Tibial nerve (tissue), 4 donors: Measurements from ENCODE around the gene DCLK2. TPM values are rescaled to one million over a fixed set of nuclear protein-coding genes. Genes with fewer than 3 reads are reported as not detected.

ENCODE experiments used
- DNase-seq, 2 donors: peaks; one replicate each; pipeline ENCODE4 v3.0.0-alpha.2; 2019; ENCODE audit warnings: low spot score in 2 of 2
- H3K27ac ChIP-seq, 4 donors: fragments of 200-600 bp; sonication (generic) in 3 of 4; one replicate each; pipeline ENCODE4 v1.5.1; 2017 to 2019; ENCODE audit warnings: mild to moderate bottlenecking in 1 of 4
- H3K27me3 ChIP-seq, 2 donors: fragments of 200-600 bp; sonication (generic) in 1 of 2; one replicate each; pipeline versions ENCODE4 v1.5.1 to v1.6.0; 2017 to 2019
- H3K36me3 ChIP-seq, 3 donors: fragments of 200-600 bp; sonication (generic); one replicate each; pipeline ENCODE4 v1.5.1; 2018 to 2019
- H3K4me1 ChIP-seq, 4 donors: fragments of 200-600 bp; sonication (generic) in 3 of 4; one replicate each; pipeline ENCODE4 v1.5.1; 2017 to 2019
- H3K4me3 ChIP-seq, 4 donors: fragments of 200-600 bp; sonication (generic) in 3 of 4; one replicate each; pipeline ENCODE4 v1.5.1; 2017 to 2019; ENCODE audit warnings: mild to moderate bottlenecking in 1 of 4, moderate library complexity in 1 of 4
- H3K9me3 ChIP-seq, 4 donors: fragments of 200-600 bp; sonication (generic) in 3 of 4; one replicate each; pipeline ENCODE4 v1.5.1; 2017 to 2019
- CTCF ChIP-seq, 5 experiments: fragments of 200-600 bp in 3 of 5; fragments of 450-650 bp in 2 of 5; sonication (generic) in 3 of 5; IDR thresholded peaks; one replicate each; pipeline ENCODE4 v1.5.1; 2016 to 2019; ENCODE audit warnings: antibody characterized with exemption in 5 of 5, mild to moderate bottlenecking in 3 of 5, moderate library complexity in 2 of 5
- EP300 ChIP-seq, 2 donors: sonication (generic); formaldehyde crosslinking; IDR thresholded peaks; one replicate each; pipeline ENCODE4 v1.6.1; 2017; ENCODE audit warnings: antibody characterized with exemption in 2 of 2, mild to moderate bottlenecking in 1 of 2
- POLR2A ChIP-seq, 2 donors: fragments of 450-650 bp; IDR thresholded peaks; one replicate each; pipeline ENCODE4 v1.6.1; 2017; ENCODE audit warnings: antibody characterized with exemption in 2 of 2, mild to moderate bottlenecking in 2 of 2, moderate library complexity in 2 of 2
- WGBS, 2 donors: methylation state at CpG; one replicate each; pipeline ENCODE4 v1.1.5; 2018; 5-methylcytosine and 5-hydroxymethylcytosine counted together
- total RNA-seq, 4 donors: library from RNA; depleted of rRNA; stranded (reverse); fragments of >200 nt; gene quantifications; one replicate each; pipeline ENCODE4 v1.1.0, GENCODE V29; 2016

DCLK2 gene
- total RNA-seq, 4 donors from 2014 or later = 9.8 to 15.6 (median 10.7) TPM

- no peak for DNase-seq
- TF ChIP-seq EP300 (IDR thresholded peaks at IDR 0.05) (no peak), CTCF (IDR thresholded peaks at IDR 0.05) (no peak), POLR2A (IDR thresholded peaks at IDR 0.05) (no peak)
- Histone ChIP-seq H3K36me3 (peaks cover 0 to 11% (median 0%) of the 10 kb centered on the region in 3 donors), H3K27me3 (no peaks in the 10 kb centered on the region), H3K4me1 (peaks cover 0 to 19% (median 3%) of the 10 kb centered on the region in 4 donors), H3K9me3 (peaks cover 0 to 24% (median 1%) of the 10 kb centered on the region in 4 donors), H3K27ac (no peak overlapping the region), H3K4me3 (no peak overlapping the region)
- WGBS, 2 donors = 86 to 90% methylated on average over 1 of the region's 1 CpG
These were observed 41.2 kb downstream of the DCLK2 start for GRCh38 chr4:150119492-150119891.

DNA sequence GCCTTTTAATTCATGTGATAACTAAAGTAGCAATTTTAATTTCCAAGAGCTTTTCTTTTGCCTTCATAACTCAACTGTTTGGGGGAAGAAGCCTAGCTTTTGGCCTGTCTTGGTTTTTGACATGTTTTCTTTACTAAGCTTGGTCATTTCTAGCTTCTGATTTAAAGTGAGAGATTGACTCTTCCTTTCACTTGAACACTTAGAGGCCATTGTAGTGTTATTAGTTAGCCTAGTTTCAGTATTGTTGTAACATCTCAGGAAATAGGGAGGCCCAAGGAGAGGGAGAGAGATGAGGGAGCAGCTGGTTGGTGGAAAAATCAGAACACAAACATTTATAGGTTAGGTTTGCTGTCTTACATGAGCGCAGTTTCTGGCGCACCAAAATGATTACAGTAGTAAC lies 44.8 kb downstream of the DCLK2 start:
- H3K27ac ChIP-seq = no peak overlapping the region
- DNase-seq = no peak

DNA sequence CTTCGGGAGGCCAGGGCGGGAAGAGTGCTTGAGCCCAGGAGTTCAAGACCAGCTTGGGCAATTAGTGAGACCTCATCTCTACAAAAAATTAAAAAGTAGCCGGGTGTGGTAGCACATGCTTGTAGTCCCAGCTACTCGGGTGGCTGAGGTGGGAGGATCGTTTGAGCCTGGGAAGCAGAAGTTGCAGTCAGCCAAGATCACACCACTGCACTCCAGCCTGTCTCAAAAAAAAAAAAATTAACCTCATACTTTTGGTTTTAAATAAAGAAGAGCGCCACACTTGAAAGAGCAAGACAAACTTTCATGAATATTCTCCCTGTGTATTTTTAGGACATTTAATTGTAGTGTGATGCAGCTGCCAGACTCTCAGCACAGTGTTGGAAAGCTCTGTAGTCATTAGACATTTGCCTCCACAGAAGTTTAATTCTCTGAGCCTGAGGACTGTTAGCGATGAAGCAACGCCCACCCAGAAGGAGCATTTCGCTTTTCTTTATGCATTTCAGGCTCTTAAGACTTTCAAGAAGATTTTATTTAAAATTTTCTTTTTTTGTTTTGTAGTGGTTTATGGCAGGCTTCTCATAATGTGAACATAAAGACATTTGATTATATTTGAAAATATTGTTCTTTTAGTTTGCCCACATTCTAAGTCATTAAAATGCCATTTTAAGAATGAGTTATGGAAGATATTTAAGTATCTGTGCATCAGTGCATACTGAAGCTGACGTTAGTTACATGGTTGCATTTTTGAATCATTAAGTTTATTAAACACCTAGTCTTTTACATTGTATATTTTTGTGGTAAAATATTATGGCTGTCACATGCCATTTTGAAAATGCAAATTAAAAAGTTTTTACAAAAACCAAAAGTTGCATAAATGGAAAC lies 45.8 kb downstream of the DCLK2 start:
- 78 to 80% methylated on average over 10 of the region's 10 CpGs for WGBS, 2 donors
- Histone ChIP-seq H3K36me3 (peaks cover 0 to 11% (median 0%) of the 10 kb centered on the region in 3 donors), H3K27me3 (no peaks in the 10 kb centered on the region), H3K4me3 (no peak overlapping the region), H3K27ac (no peak overlapping the region), H3K9me3 (peaks cover 0 to 14% (median 0%) of the 10 kb centered on the region in 4 donors), H3K4me1 (peaks cover 0 to 24% (median 3%) of the 10 kb centered on the region in 4 donors)
- no peak for TF ChIP-seq EP300 (IDR thresholded peaks at IDR 0.05)
- no peak for TF ChIP-seq CTCF (IDR thresholded peaks at IDR 0.05)
- no peak for TF ChIP-seq POLR2A (IDR thresholded peaks at IDR 0.05)
- no peak for DNase-seq

More for the DNA sequence above, 44.8 kb downstream of the DCLK2 start:
- Histone ChIP-seq H3K4me1 (peaks cover 0 to 25% (median 3%) of the 10 kb centered on the region in 4 donors), H3K27me3 (no peaks in the 10 kb centered on the region), H3K36me3 (peaks cover 0 to 11% (median 0%) of the 10 kb centered on the region in 3 donors), H3K9me3 (peaks cover 0 to 14% (median 0%) of the 10 kb centered on the region in 4 donors), H3K4me3 (no peak overlapping the region)
- 67 to 70% methylated on average over 2 of the region's 2 CpGs for WGBS, 2 donors
- TF ChIP-seq POLR2A (IDR thresholded peaks at IDR 0.05) = no peak
- no peak for TF ChIP-seq CTCF (IDR thresholded peaks at IDR 0.05)
- no peak for TF ChIP-seq EP300 (IDR thresholded peaks at IDR 0.05)

- H3K9me3 ChIP-seq = peaks cover 0 to 11% (median 0%) of the 10 kb centered on the region in 4 donors
- peak in 1 of 2 donors; percentile 29 for TF ChIP-seq EP300 (IDR thresholded peaks at IDR 0.05)
- TF ChIP-seq CTCF (IDR thresholded peaks at IDR 0.05) = no peak
- no peaks in the 10 kb centered on the region for H3K27me3 ChIP-seq
- H3K4me1 ChIP-seq = peaks cover 0 to 13% (median 0%) of the 10 kb centered on the region in 4 donors
- peak in 1 of 2 donors; percentile 40 for DNase-seq
- peaks cover 0 to 11% (median 0%) of the 10 kb centered on the region in 3 donors for H3K36me3 ChIP-seq
- 63 to 64% methylated on average over 3 of the region's 3 CpGs for whole genome bisulfite sequencing, 2 donors
- no peak overlapping the region for H3K4me3 ChIP-seq
- no peak overlapping the region for H3K27ac ChIP-seq
These were observed 48.1 kb downstream of the DCLK2 start for GRCh38 chr4:150126201-150126863.

- WGBS, 2 donors = 17 to 32% methylated on average over 1 of the region's 1 CpG
These were observed 48.6 kb downstream of the DCLK2 start for GRCh38 chr4:150126864-150127203.

More at GRCh38 chr4:150126864-150127203, 48.6 kb downstream of the DCLK2 start:
- TF ChIP-seq EP300 (IDR thresholded peaks at IDR 0.05) = no peak
- no peak for TF ChIP-seq CTCF (IDR thresholded peaks at IDR 0.05)
- no peak for TF ChIP-seq POLR2A (IDR thresholded peaks at IDR 0.05)
- H3K27me3 ChIP-seq = no peaks in the 10 kb centered on the region
- H3K4me1 ChIP-seq = peaks cover 0 to 13% (median 0%) of the 10 kb centered on the region in 4 donors
- H3K4me3 ChIP-seq = no peak overlapping the region
- no peak for DNase-seq
- H3K36me3 ChIP-seq = peaks cover 0 to 6% (median 0%) of the 10 kb centered on the region in 3 donors
- peaks cover 0 to 6% (median 0%) of the 10 kb centered on the region in 4 donors for H3K9me3 ChIP-seq
- no peak overlapping the region for H3K27ac ChIP-seq
